ENCODE results near the gene CLIP2.
A peak's percentile ranks its signal among the peaks of the same experiment; 100 is the strongest.
"Not testable (repeated sequence)": the region's sequence is repeated elsewhere in the genome, so short reads cannot be mapped to it uniquely, and the experiment has no call there.

The CLIP2 gene

DNA sequence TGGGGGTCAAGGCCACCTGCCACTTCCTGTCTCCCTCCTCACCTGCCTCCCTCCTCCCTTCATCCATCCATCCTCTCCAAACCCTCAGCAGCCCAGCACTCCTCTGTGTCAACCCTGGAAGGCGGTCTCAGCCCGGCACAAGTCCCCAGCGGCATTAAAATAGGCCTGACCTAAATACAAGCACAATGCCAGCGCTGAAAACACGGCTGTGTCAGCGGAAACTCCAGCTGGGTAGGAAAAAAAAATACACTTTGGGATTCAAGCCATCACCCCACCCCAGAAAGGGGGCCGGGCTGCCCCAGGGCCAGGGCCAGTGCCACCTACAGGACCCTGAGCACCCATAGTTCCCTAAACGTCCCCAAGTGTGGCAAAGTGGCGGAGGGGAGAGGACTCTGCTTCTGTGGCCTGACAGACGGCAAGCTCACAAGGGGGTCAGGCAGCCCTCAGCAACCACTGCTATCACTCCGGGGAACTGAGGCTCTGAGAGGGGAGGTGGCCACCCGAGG, 141.8 kb downstream of the CLIP2 start:
- DNase-seq (ENCODE audit: low read depth in 1 of 2, low spot score in 1 of 2): no peak

- DNase-seq (ENCODE audit: low read depth in 1 of 2, low spot score in 1 of 2): not testable (repeated sequence)
These were observed 148.0 kb downstream of the CLIP2 start for GRCh38 chr7:74437291-74437571.

DNA sequence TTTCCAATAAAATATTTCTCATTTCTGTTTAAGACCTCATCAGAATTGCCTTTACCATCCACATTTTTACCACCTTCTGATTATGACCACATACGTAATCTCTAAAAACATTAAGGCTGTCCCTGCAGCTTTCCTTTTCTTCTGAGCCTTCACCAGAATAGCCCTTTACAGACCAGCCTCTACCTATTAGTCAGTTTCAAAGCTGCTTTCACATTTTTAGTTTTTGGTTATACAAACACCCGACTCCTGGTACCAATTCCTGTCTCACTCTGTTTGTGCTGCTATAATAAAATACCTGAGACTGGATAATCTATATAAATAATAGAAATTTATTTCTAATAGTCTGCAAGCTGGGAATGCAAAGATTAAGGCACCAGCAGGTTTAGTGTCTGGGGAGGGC, 149.1 kb downstream of the CLIP2 start:
- no peak for DNase-seq (ENCODE audit: low read depth in 1 of 2, low spot score in 1 of 2)

- DNase-seq (ENCODE audit: low read depth in 1 of 2, low spot score in 1 of 2): no peak
These were observed 150.3 kb downstream of the CLIP2 start for GRCh38 chr7:74439541-74439940.

DNA sequence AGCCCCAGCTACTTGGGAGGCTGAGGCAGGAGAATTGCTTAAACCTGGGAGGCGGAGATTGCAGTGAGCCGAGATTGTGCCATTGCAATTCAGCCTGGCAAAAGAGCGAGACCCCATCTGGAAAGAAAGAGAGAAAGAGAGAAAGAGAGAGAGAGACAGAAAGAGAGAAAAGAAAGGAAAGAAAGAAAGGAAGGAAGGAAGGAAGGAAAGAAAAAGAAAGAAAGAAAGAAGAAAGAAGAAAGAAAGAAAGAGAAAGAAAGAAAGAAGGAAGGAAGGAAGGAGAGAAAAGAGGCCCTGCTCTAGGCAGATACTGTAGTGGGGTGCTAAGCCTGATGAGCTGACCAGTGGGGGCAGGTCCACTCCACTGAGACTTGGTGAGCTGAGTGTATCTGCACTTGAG, 150.9 kb downstream of the CLIP2 start:
- not testable (repeated sequence) for DNase-seq (ENCODE audit: low read depth in 1 of 2, low spot score in 1 of 2)

DNA sequence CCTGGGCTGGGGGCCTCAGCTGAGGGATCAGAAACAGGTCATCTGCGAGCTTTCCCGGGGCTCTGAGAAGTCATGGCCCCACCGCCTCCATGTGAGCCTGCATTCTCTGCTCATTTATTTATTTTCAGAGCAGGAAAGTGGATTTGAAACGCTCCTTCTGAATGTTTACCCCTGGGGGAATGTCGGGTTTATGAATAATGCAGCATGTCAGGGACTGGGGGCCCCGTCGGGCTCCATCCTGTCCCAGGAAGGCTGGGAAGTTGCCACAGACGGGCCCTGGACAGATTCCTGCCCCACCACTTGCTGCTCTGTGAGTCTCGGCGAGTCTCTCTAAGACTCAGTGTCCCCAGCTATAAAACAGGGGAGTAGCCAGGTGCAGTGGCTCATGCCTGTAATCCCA, 152.6 kb downstream of the CLIP2 start:
- DNase-seq (ENCODE audit: low read depth in 1 of 2, low spot score in 1 of 2): no peak

DNA sequence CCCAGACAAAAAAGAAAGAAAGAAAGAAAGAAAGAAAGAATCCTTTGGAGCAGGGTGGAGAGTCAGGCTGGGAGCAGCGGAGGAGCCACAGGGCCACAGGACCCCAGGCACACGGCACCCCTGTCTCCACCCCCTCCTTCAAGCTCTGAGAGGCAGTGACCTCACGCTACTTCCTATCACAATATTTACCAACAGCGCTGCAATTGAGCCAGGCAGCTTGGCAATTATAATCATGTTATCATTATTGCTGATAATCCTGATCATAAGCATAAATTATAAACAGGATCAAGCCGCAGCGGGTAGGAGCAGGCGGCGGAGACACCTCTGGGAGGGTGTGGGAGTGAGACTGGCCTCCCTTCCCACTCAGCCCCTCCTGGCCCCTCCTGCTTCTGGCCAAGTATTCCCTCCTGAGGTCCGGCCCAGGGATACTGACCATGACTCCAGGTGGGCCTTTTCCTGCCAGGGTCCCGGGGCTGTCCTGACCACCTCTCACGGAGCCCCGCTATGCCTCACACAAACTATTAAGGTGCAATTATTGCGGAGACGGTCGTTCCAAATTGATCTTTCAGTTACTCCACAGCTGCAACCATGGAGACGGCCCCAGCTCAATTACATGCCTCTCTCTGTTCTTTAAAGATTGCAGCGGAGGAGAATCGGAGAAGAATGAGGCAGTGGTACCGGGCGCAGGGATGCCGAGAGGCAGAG, 154.5 kb downstream of the CLIP2 start:
- DNase-seq (ENCODE audit: low read depth in 1 of 2, low spot score in 1 of 2): no peak

DNA sequence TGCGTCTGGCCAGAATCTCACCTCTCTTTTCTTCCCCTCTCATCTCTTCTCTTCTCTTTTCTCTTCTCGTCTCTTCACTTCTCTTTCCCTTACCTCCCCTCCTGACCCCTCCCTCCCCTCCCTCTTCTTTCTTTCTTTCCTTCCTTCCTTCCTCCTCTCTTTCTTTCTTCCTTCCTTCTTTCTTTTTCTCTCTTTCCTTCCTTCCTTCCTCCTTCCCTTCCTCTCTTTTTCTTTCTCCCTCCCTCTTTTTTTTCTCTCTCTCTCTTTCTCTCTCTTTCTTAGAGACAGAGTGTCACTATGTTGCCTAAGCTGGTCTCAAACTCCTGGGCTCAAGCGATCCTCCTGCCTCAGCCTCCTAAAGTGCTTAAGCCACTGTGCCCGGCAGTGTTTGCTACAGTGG, 159.9 kb downstream of the CLIP2 start:
- DNase-seq (ENCODE audit: low read depth in 1 of 2, low spot score in 1 of 2): no peak

- DNase-seq (ENCODE audit: low read depth in 1 of 2, low spot score in 1 of 2): peak; percentile 18 to 29
These were observed 160.7 kb downstream of the CLIP2 start for GRCh38 chr7:74449809-74450397.

GRCh38 chr7:74452748-74453321, 163.6 kb downstream of the CLIP2 start:
- DNase-seq (ENCODE audit: low read depth in 1 of 2, low spot score in 1 of 2): peak in 1 of 2 donors; percentile 10

DNA sequence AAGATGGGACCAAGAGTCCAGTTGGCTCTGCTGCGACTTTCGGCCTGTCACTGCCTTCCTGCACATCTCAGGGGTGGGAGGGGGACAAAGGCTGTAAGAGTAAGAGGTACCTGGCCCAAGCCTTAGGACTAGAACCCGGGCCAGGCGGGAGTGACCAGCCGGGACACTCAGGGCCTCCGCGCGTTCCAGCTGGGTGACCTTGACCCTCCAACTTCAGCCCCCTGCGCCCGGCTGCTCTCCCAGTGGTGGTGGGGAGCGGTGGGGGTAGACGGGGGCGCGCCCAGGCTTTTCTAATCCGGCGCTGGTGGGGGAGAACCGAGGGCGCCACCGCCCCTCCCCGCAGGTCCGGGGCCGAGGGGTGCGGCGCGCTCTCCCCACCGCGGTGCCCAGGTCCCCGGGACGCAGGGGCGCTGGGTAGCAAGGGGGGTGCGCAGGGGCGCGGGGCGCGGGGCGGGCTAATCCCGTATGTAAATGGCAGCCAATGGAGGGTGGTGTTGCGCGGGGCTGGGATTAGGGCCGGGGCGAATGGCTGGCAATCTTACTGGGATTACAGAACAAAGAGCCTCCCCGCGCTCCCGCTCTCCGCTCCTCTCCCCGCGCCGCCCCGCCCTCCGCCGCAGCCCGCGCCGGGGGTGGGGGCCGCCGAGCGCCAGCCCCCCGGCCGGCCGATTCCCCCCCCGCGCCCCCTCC, 164.3 kb downstream of the CLIP2 start, which contains the start of gene GTF2IRD1:
Gene GTF2IRD1, plus strand, starts transcription at position 585 of the 690 bp plus-strand sequence. CDS start 54,175 bp downstream, outside the sequence.
- peak; percentile 11 to 33 for DNase-seq (ENCODE audit: low read depth in 1 of 2, low spot score in 1 of 2)

GRCh38 chr7:74454021-74454924, 165.1 kb downstream of the CLIP2 start:
- peak in 1 of 2 donors; percentile 9 for DNase-seq (ENCODE audit: low read depth in 1 of 2, low spot score in 1 of 2)

DNA sequence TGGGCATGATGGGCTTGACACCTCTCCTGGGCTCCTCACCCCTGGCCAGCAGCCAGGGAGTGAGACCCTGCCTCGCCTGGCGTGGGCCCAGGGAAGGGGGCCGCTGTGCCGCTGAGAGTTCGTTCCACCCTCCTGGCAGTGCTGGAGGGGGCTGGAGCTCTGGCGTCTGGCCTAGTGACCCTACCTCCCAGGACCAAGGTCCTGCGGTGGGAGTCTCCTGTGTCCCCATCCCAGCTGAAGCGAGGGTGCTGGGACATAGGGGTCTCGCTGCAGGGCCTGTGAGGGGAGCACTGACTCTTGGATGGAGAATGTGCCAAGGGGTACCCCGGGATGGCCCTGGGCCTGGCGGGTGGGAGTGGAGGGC, 165.7 kb downstream of the CLIP2 start:
- no peak for DNase-seq (ENCODE audit: low read depth in 1 of 2, low spot score in 1 of 2)

GRCh38 chr7:74455291-74455804, 166.1 kb downstream of the CLIP2 start:
- DNase-seq (ENCODE audit: low read depth in 1 of 2, low spot score in 1 of 2): no peak
